LoVo (cell line): Measurements from ENCODE around the gene TRIP6.
"Not testable (repeated sequence)": the region's sequence is repeated elsewhere in the genome, so short reads cannot be mapped to it uniquely, and the experiment has no call there.

Experiments
- DNase-seq: peaks from one replicate; pipeline ENCODE4 v3.0.0-alpha.2; 2016; ENCODE audit warnings: low spot score

Gene TRIP6

GRCh38 chr7:100839361-100839760 is 27.8 kb upstream of the TRIP6 start:
- no peak for DNase-seq

- no peak for DNase-seq
Measured at GRCh38 chr7:100840470-100841100, 26.6 kb upstream of the TRIP6 start.

- DNase-seq = no peak
Measured at GRCh38 chr7:100847360-100847759, 19.8 kb upstream of the TRIP6 start.

GRCh38 chr7:100852048-100852872 is 14.9 kb upstream of the TRIP6 start, which contains the start of gene SLC12A9:
SLC12A9 (plus strand) TSS chr7:100852713; CDS start chr7:100854198, 1,485 bp downstream.
- peak; percentile 97 for DNase-seq

GRCh38 chr7:100854146-100854895 is 12.9 kb upstream of the TRIP6 start:
- DNase-seq = no peak

DNA sequence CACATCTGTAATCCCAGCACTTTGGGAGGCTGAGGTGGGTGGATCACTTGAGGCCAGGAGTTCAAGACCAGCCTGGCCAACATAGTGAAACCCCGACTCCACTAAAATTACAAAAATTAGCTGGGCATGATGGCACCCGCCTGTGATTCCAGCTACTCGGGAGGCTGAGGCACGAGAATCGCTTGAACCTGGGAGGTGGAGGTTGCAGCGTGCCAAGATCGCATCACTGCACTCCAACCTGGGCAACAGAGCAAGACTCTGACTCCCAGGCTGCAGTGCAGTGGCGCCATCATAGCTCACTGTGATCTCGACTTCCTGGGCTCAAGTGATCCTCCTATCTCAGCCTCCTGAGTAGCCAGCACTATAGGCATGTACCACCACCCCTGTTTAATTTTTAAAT is 12.3 kb upstream of the TRIP6 start:
- DNase-seq = not testable (repeated sequence)

DNA sequence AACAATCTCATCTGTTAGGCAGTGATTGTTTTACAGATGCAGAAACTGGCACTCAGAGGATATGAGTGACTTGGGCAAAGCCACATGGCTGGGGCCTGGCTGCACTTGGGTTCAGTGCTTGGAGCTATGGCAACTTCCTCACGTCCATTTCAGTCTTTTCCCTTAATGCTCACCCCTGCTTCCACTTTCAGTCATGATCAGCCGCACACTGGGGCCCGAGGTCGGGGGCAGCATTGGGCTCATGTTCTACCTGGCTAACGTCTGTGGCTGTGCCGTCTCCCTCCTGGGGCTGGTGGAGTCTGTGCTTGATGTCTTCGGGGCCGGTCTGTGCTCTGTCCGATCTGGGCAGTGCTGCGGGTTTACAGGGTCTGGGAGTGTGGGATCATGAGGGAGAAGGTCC is 11.7 kb upstream of the TRIP6 start:
- no peak for DNase-seq

GRCh38 chr7:100856871-100857282 is 10.3 kb upstream of the TRIP6 start:
- no peak for DNase-seq

DNA sequence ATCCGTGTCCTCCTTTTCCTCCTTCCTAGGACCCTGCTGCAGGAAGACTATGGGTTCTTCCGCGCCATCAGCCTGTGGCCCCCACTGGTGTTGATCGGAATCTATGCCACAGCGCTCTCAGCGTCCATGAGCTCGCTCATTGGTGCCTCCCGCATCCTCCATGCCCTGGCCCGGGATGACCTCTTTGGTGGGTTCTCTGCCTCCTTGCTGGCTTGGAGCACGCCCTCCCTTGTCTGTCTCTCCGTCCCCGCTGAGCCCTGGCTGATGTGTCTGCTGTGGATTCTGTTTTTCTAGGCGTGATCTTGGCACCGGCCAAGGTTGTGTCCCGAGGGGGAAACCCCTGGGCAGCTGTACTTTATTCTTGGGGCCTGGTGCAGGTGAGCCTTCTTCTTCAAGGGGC is 7.3 kb upstream of the TRIP6 start:
- DNase-seq = no peak

DNA sequence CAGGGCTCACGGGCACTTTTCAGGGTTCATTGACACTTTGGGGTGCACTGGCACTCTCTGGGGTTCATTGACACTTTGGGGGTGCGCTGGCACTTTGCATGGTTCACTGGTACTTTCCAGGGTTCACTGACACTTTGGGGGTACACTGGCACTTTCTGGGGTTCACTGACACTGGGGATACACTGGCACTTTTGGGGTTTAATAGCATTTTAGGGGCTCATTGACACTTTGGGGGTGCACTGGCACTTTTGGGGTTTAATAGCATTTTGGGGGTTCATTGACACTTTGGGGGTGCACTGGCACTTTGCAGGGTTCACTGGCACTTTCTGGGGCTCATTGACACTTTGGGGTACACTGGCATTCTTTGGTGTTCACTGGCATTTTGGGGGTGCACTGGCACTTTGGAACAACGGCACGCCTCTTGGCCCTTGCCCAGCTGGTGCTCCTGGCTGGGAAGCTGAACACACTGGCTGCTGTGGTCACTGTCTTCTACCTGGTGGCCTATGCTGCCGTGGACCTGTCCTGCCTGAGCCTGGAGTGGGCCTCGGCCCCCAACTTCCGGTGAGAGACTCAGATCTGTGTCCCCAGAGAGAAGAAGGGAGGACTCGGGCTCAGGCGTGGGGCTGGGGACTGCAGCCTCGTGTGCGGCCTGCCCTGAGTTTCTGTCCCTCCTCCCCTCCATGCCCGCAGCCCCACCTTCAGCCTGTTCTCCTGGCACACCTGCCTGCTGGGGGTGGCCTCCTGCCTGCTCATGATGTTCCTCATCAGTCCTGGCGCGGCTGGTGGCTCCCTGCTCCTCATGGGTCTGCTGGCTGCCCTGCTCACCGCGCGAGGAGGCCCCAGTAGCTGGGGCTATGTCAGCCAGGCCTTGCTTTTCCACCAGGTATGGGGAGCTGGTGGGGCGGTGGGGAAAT is 6.2 kb upstream of the TRIP6 start:
- no peak for DNase-seq

DNA sequence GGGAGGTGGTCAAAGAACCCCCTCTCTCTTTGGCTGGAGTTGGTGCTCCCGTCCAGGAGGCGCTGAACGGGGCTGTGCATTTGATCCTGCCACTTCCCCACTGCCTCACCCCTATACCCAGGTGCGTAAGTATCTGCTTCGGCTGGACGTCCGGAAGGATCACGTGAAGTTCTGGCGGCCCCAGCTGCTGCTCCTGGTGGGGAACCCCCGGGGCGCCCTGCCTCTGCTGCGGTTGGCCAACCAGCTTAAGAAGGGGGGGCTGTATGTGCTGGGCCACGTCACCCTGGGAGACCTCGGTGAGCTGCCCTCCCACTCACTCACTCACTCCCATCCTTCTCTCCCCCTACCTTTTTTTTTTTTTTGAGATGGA is 5.6 kb upstream of the TRIP6 start:
- no peak for DNase-seq

GRCh38 chr7:100863406-100863950 is 3.7 kb upstream of the TRIP6 start:
- DNase-seq = no peak

GRCh38 chr7:100864263-100864845 is 2.8 kb upstream of the TRIP6 start:
- no peak for DNase-seq

- peak; percentile 49 for DNase-seq
Measured at GRCh38 chr7:100865372-100865911, 1.7 kb upstream of the TRIP6 start.

GRCh38 chr7:100865938-100866728 is 1.1 kb upstream of the TRIP6 start:
- DNase-seq = peak; percentile 68

DNA sequence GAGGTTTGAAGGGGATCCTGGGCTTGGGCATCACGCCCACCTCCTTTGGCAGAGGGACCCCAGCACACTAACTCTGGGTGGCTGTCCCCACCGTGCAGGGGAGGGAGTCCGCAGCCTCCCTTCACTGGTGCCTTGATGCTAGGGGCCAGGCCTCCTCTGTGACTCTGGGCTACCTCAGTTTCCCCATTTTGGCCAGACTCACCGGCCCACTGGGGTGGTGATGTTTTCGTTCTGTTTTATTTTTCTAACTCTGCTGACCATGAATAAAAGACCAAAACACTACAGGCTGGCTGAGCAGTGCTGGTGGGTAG is 503 bp upstream of the TRIP6 start:
- DNase-seq = no peak

- no peak for DNase-seq
Measured at GRCh38 chr7:100867776-100868485, 744 bp downstream of the TRIP6 start.

DNA sequence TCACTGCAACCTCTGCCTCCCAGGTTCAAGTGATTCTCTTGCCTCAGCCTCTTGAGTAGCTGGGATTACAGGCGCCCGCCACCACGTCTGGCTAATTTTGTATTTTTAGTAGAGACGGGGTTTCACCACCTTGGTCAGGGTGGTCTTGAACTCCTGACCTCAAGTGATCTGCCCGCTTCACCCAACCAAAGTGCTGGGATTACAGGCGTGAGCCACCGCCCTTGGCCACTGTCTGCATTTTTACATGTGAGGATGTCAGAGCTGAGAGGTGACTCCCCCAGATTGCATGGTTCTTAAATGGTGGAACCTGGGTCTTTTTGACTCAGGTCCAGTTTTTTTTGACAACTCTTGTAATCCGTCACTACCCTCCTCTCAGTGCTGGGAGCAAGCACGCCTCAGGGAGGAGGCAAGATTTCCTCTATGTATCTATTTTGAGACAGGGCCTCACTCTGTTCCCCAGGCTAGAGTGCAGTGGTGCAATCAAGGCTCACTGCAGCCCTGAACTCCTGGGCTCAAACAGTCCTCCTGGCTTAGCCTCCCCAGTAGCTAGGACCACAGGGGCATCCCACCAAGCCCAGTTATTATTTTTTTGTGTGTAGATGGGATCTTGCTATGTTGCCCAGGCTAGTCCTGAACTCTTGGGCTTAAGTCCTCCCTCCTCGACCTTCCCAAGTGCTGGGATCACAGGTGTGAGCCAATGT is 6.6 kb downstream of the TRIP6 start:
- DNase-seq = no peak

DNA sequence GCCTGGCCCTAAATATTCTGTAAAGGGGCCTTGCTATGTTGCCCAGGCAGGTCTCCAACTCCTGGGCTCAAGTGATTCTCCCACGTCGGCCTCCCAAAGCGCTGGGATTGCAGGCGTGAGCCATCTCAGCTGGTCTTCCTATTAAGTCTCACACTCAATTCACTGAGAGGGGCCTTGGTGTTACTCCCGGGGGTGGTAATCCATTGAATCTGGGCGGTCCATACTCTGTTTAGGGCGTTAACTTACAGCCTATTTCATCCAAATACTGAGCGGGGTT is 7.1 kb downstream of the TRIP6 start:
- no peak for DNase-seq
